GM12878 (cell line): ENCODE data around the gene INVS. TPM values are rescaled to one million over a fixed set of nuclear protein-coding genes. Genes with fewer than 3 reads are reported as not detected.

Experiments used
- ATAC-seq: fragments of 200-7000 bp; cut with Tn5 transposase; 3 replicates; pipeline ENCODE4 v1.9.1; 2020; ENCODE audit warnings: mild to moderate bottlenecking, moderate library complexity
- BruUV-seq: library from RNA; stranded (reverse); fragments of 400-500 nt; replicated peaks from 2 replicates; lab custom pipeline; 2021; lab: Mats Ljungman, UMichigan
- CTCF ChIA-PET: fragments of 300-600 bp; sonication (Branson Sonifier 250); formaldehyde crosslinking; extraction: SDS; loops from one replicate; lab custom pipeline; 2021; ENCODE audit warnings: inconsistent platforms; lab: Yijun Ruan, JAX
- POLR2A ChIA-PET: fragments of 350-600 bp; formaldehyde crosslinking; extraction: SDS; loops from one replicate; lab custom pipeline; 2021; ENCODE audit warnings: inconsistent platforms; lab: Charles Lee
- RAD21 ChIA-PET: fragments of 300-600 bp; sonication (Branson Sonifier 250); formaldehyde crosslinking; loops from one replicate; lab custom pipeline; 2023; ENCODE audit warnings: antibody characterized with exemption; ENCODE audit not compliant: unreplicated experiment; lab: Charles Lee
- SMC1A ChIA-PET: fragments of 300-600 bp; sonication (Branson Sonifier 250); formaldehyde crosslinking; loops from one replicate; lab custom pipeline; 2023; ENCODE audit not compliant: unreplicated experiment, uncharacterized antibody; lab: Charles Lee
- DNase-seq: peaks from one replicate; pipeline ENCODE4 v3.0.0-alpha.2; 2011; ENCODE audit warnings: low read depth, low spot score
- FAIRE-seq: peaks from 3 replicates; lab custom pipeline; 2011; peaks lifted over from hg19 to GRCh38; lab: Jason Lieb, UNC
- H2AFZ ChIP-seq: 2 replicates; pipeline ENCODE4 v1.6.0; 2011; ENCODE audit warnings: low read depth, low read length, control low read depth; ENCODE audit not compliant: control insufficient read depth
- H3K27ac ChIP-seq: 2 replicates; pipeline ENCODE4 v1.5.1; 2011; ENCODE audit warnings: control low read depth; ENCODE audit not compliant: control insufficient read depth, insufficient read depth
- H3K27me3 ChIP-seq, 2 experiments: replicated peaks in 1 of 2; 2 replicates each; pipeline versions ENCODE4 v1.6.0 to v1.6.1; 2011; ENCODE audit warnings: low read length in 1 of 2; ENCODE audit not compliant: control insufficient read depth in 2 of 2, insufficient read depth in 2 of 2
- H3K36me3 ChIP-seq, 2 experiments: 2 replicates each; pipeline ENCODE4 v1.5.1; 2011; ENCODE audit warnings: low read length in 1 of 2; ENCODE audit not compliant: control insufficient read depth in 2 of 2, insufficient read depth in 2 of 2
- H3K4me1 ChIP-seq: 2 replicates; pipeline ENCODE4 v1.6.1; 2011; ENCODE audit warnings: mild to moderate bottlenecking, low read length, moderate library complexity, mixed read lengths; ENCODE audit not compliant: control insufficient read depth, insufficient read depth
- H3K4me2 ChIP-seq: 2 replicates; pipeline ENCODE4 v1.6.0; 2011; ENCODE audit warnings: control low read depth; ENCODE audit not compliant: control insufficient read depth, insufficient read depth
- H3K4me3 ChIP-seq: fragments of 200-600 bp; sonication (generic); 2 replicates; pipeline ENCODE4 v1.5.1; 2016
- H3K79me2 ChIP-seq: 2 replicates; pipeline ENCODE4 v1.6.0; 2011; ENCODE audit warnings: low read length; ENCODE audit not compliant: control insufficient read depth, insufficient read depth
- H3K9ac ChIP-seq: 2 replicates; pipeline ENCODE4 v1.8.0; 2011; ENCODE audit warnings: low read length, control low read depth, mixed read lengths; ENCODE audit not compliant: control insufficient read depth, insufficient read depth
- H3K9me3 ChIP-seq: replicated peaks from 3 replicates; pipeline ENCODE4 v1.5.1; 2011; ENCODE audit warnings: mild to moderate bottlenecking, low read length; ENCODE audit not compliant: control insufficient read depth, insufficient read depth
- H4K20me1 ChIP-seq: 2 replicates; pipeline ENCODE4 v1.6.0; 2011; ENCODE audit not compliant: control insufficient read depth, insufficient read depth
- CHD1 ChIP-seq: IDR thresholded peaks from 2 replicates; pipeline ENCODE4 v1.6.1; 2012; ENCODE audit warnings: low read depth, low read length, improper control_type of control experiment
- DPF2 ChIP-seq: fragments of 450-650 bp; IDR thresholded peaks from 2 replicates; pipeline ENCODE4 v1.6.1; 2017; ENCODE audit warnings: mild to moderate bottlenecking
- E4F1 ChIP-seq: fragments of 450-650 bp; IDR thresholded peaks from 2 replicates; pipeline ENCODE4 v1.6.1; 2018; ENCODE audit warnings: borderline replicate concordance, mild to moderate bottlenecking; ENCODE audit not compliant: partially characterized antibody
- ETV6 ChIP-seq, 2 experiments: fragments of 450-650 bp in 1 of 2; IDR thresholded peaks in 1 of 2; conservative IDR thresholded peaks in 1 of 2; 2 replicates each; pipeline ENCODE4 v1.6.1; 2014; ENCODE audit warnings: antibody characterized with exemption in 1 of 2, borderline replicate concordance in 1 of 2, low read depth in 1 of 2, mild to moderate bottlenecking in 1 of 2, moderate library complexity in 1 of 2
- GATAD2B ChIP-seq: fragments of 450-650 bp; conservative IDR thresholded peaks from 2 replicates; pipeline ENCODE4 v1.6.1; 2017; ENCODE audit warnings: low read depth, mild to moderate bottlenecking, moderate library complexity
- SMAD5 ChIP-seq: IDR thresholded peaks from 2 replicates; pipeline ENCODE4 v1.6.1; 2016; ENCODE audit warnings: antibody characterized with exemption, low read depth
- TCF3 ChIP-seq: IDR thresholded peaks from 2 replicates; pipeline ENCODE4 v1.6.1; 2012; ENCODE audit warnings: low read depth, mild to moderate bottlenecking, low read length, borderline replicate concordance; ENCODE audit not compliant: insufficient read depth
- ZBTB11 ChIP-seq: fragments of 450-650 bp; formaldehyde crosslinking; IDR thresholded peaks from 2 replicates; pipeline ENCODE4 v1.5.0; 2022; ENCODE audit warnings: mild to moderate bottlenecking, missing genetic modification characterization
- ZBTB40 ChIP-seq: fragments of 450-650 bp; IDR thresholded peaks from 2 replicates; pipeline ENCODE4 v1.6.1; 2016; ENCODE audit warnings: mild to moderate bottlenecking, moderate library complexity, borderline replicate concordance
- whole genome bisulfite sequencing: methylation state at CpG from one replicate; pipeline ENCODE4 v1.1.6; 2016; ENCODE audit warnings: low lambda C conversion rate; ENCODE audit not compliant: insufficient replicate concordance, insufficient coverage; ENCODE audit errors: missing lambda C conversion rate; 5-methylcytosine and 5-hydroxymethylcytosine counted together
- in situ Hi-C: fragments of 300-500 bp; cut with MboI; formaldehyde crosslinking; loops from 9 replicates; pipeline ENCODE4 v1.14.3; 2018; ENCODE audit warnings: mixed read lengths
- intact Hi-C: fragments of 100-400 bp; cut with micrococcal nuclease; formaldehyde crosslinking; loops from one replicate; pipeline ENCODE4 v1.14.2; 2022; ENCODE audit not compliant: unreplicated experiment
- polyA plus RNA-seq, 11 experiments: library from polyadenylated mRNA; depleted of rRNA in 4 of 11; unstranded in 6 of 11; stranded (reverse) in 5 of 11; fragments of >200 nt; fragmentation: Nextera tagmentation in 4 of 11; fragmentation: Illumina TruSeq in 1 of 11; extraction: Ambion mirVana in 4 of 11; extraction: Trizol in 1 of 11; gene quantifications; 1 replicate in 1 of 11; 2 replicates in 10 of 11; pipeline versions ENCODE4 v1.2.1 to v1.2.3, GENCODE V29; 2011 to 2016; ENCODE audit warnings: inconsistent platforms in 2 of 11, missing spikeins in 2 of 11, low read depth in 1 of 11
- total RNA-seq, 4 experiments: library from RNA; depleted of rRNA in 3 of 4; stranded (reverse); fragments of >200 nt in 3 of 4; fragmentation: Illumina TruSeq in 1 of 4; extraction: Trizol in 1 of 4; gene quantifications; 2 replicates each; pipeline versions ENCODE4 v1.2.1 to v1.2.3, GENCODE V29; 2013 to 2021
- TF ChIP-seq, protein P1 (sequence below): fragments of 450-650 bp; IDR thresholded peaks from 2 replicates; pipeline ENCODE4 v1.6.1; 2017; ENCODE audit warnings: borderline replicate concordance

Gene INVS
- total and polyA plus RNA-seq, 10 of the 15 experiments (the other 5 are each of a cell fraction or from before 2014, with no cell fraction given): 0.93 to 20.8 (median 13.2) TPM

DNA sequence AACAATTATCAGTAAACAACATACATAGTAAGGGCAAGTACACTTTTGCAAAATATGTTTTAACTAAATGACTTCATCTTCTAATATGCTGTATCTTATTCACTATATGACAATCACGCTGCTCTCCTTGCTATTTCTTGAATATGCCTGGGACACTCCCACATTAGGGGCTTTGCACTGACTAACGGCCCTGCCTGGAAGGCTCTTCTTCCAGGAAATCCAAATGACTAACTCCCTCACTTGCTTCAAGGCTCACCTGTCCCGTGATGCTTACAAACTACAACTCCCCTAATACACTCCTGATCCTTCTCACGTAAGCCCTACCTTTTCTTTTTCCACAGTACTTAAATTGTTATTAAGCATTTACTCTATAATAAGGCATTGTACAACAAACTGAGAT lies 10.8 kb upstream of the INVS start (continued):
- TF ChIP-seq, protein P1, sequence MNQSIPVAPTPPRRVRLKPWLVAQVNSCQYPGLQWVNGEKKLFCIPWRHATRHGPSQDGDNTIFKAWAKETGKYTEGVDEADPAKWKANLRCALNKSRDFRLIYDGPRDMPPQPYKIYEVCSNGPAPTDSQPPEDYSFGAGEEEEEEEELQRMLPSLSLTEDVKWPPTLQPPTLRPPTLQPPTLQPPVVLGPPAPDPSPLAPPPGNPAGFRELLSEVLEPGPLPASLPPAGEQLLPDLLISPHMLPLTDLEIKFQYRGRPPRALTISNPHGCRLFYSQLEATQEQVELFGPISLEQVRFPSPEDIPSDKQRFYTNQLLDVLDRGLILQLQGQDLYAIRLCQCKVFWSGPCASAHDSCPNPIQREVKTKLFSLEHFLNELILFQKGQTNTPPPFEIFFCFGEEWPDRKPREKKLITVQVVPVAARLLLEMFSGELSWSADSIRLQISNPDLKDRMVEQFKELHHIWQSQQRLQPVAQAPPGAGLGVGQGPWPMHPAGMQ: no peak
- TF ChIP-seq E4F1: no peak
- TF ChIP-seq GATAD2B: no peak

DNA sequence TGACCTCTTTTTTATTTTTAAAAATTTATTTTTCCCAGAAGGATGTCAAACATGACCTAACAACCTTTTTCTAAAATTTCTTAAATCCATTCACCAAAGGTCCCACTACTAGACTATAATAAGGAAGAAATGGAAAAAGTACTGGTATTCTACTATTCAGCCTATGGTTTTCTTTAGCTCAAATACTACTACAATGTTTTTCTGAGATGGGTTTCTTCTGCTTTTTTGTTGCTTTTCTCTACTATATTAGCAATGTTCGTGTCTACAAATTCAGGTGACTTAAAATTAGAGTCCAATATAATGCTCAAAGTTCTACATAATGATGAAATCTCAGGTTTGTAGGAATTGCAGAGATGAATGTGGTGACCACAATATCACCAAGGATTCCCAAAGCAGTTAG lies 8.2 kb upstream of the INVS start:
- H3K4me3 ChIP-seq: no peak overlapping the region
- BruUV-seq: no TSS peak
- ATAC-seq (no peak), FAIRE-seq (no peak), DNase-seq (no peak)
- no peaks in the 10 kb centered on the region for H4K20me1 ChIP-seq
- H3K27ac ChIP-seq: no peak overlapping the region
- ChIA-PET RAD21 (no interaction called here), POLR2A (interaction anchor here (2.3 kb wide), 1 partner anchor 11 kb away, joined by 5 read pairs; no protein-coding TSS in a partner anchor), SMC1A (interaction anchor here (0.6 to 1.2 kb wide), 3 partner anchors 71 to 132 kb away, joined by 3 to 4 read pairs (median 3); no protein-coding TSS in a partner anchor), CTCF (interaction anchor here (1.1 kb wide), 1 partner anchor 10 kb away, joined by 3 read pairs; no protein-coding TSS in a partner anchor)
- no peak overlapping the region for H3K9ac ChIP-seq
- in situ Hi-C loops: no loop called here
- intact Hi-C loops: loop anchor here (10.0 kb wide), 1 partner anchor 906 kb away; no protein-coding TSS in a partner anchor
- H3K9me3 ChIP-seq: no peaks in the 10 kb centered on the region
- peaks cover 18% of the 10 kb centered on the region for H3K4me1 ChIP-seq
- 32% methylated on average over 1 of the region's 1 CpG for WGBS
- no peak overlapping the region for H3K4me2 ChIP-seq
- H2AFZ ChIP-seq: no peak overlapping the region
- H3K36me3 ChIP-seq: no peaks in the 10 kb centered on the region
- peaks cover 93% of the 10 kb centered on the region for H3K79me2 ChIP-seq
- H3K27me3 ChIP-seq: no peaks in the 10 kb centered on the region
- TF ChIP-seq ETV6 (conservative IDR thresholded peaks at IDR 0.05 in 1 of 2, IDR thresholded peaks at IDR 0.05 in 1 of 2; ENCODE audit: borderline replicate concordance in 1 of 2, low read depth in 1 of 2): no peak
- TF ChIP-seq SMAD5: no peak
- no peak for TF ChIP-seq DPF2
- no peak for TF ChIP-seq TCF3
- TF ChIP-seq CHD1: no peak
- TF ChIP-seq ZBTB11: no peak
- TF ChIP-seq ZBTB40: no peak
